Heart right ventricle (tissue), 16 donors: ENCODE data around the gene GPR107. TPM values are rescaled to one million over a fixed set of nuclear protein-coding genes. Genes with fewer than 3 reads are reported as not detected.

Experiments
- ATAC-seq, 8 donors: fragments of 200-7000 bp; cut with Tn5 transposase; one replicate each; pipeline ENCODE4 v1.9.1; 2020; ENCODE audit warnings: mild to moderate bottlenecking in 8 of 8, moderate library complexity in 8 of 8, moderate number of reproducible peaks in 1 of 8
- DNase-seq, 2 donors: peaks; one replicate each; pipeline ENCODE4 v3.0.0-alpha.2; 2020
- H3K27ac ChIP-seq, 10 donors: fragments of 200-600 bp; sonication (generic) in 2 of 10; one replicate each; pipeline versions ENCODE4 v1.5.0 to v1.8.0; 2020 to 2022; ENCODE audit warnings: mild to moderate bottlenecking in 3 of 10
- H3K27me3 ChIP-seq, 7 donors: fragments of 200-600 bp; one replicate each; pipeline ENCODE4 v1.8.0; 2021 to 2022; ENCODE audit warnings: mild to moderate bottlenecking in 2 of 7
- H3K36me3 ChIP-seq, 9 donors: fragments of 200-600 bp; sonication (generic) in 1 of 9; one replicate each; pipeline versions ENCODE4 v1.5.0 to v1.8.0; 2020 to 2022; ENCODE audit warnings: mild to moderate bottlenecking in 2 of 9
- H3K4me1 ChIP-seq, 9 donors: fragments of 200-600 bp; sonication (generic) in 1 of 9; one replicate each; pipeline versions ENCODE4 v1.5.0 to v1.8.0; 2020 to 2022; ENCODE audit warnings: mild to moderate bottlenecking in 4 of 9
- H3K4me3 ChIP-seq, 10 donors: fragments of 200-600 bp; sonication (generic) in 2 of 10; one replicate each; pipeline versions ENCODE4 v1.5.0 to v1.8.0; 2020 to 2022; ENCODE audit warnings: mild to moderate bottlenecking in 7 of 10, moderate library complexity in 2 of 10
- H3K9me3 ChIP-seq, 11 donors: fragments of 200-600 bp in 10 of 11; sonication (generic) in 2 of 11; one replicate each; pipeline versions ENCODE4 v1.5.0 to v1.8.0; 2013 to 2022; ENCODE audit warnings: mild to moderate bottlenecking in 2 of 11, control low read depth in 1 of 11, moderate library complexity in 1 of 11
- CTCF ChIP-seq, 9 donors: fragments of 200-600 bp; sonication (generic) in 2 of 9; IDR thresholded peaks; one replicate each; pipeline versions ENCODE4 v1.5.0 to v1.8.0; 2021 to 2022; ENCODE audit warnings: antibody characterized with exemption in 9 of 9, mild to moderate bottlenecking in 5 of 9, moderate library complexity in 1 of 9
- WGBS, 2 donors: extraction: QIAGEN DNeasy Blood & Tissue Kit; methylation state at CpG; one replicate each; pipeline ENCODE4 v1.1.7; 2013; ENCODE audit warnings: inconsistent platforms in 1 of 2; 5-methylcytosine and 5-hydroxymethylcytosine counted together
- intact Hi-C, 10 donors: fragments of 100-400 bp; cut with DNase I; formaldehyde crosslinking; loops; one replicate each; pipeline versions ENCODE4 v1.11.1 to v1.14.2; 2022
- polyA plus RNA-seq, 2 donors: library from polyadenylated mRNA; stranded (reverse); fragments of 200-250 nt; gene quantifications; one replicate each; pipeline ENCODE4 v1.2.3, GENCODE V29; 2013
- total RNA-seq, 10 donors: library from RNA; stranded (reverse); fragmentation: NEBNext Ultra II Directional in 3 of 10; extraction: Animal tissue kit (Norgen Biotek cat#: 25700) in 3 of 10; gene quantifications; one replicate each; pipeline versions ENCODE4 v1.2.1 to v1.2.4, GENCODE V29; 2021 to 2023
- donor health status: Arrhythmogenic right ventricular cardiomyopathy.
- donor health status: ischemic (EF 13 %, LVEDD 7.1; RV severe dilation, severe dysfunction).
- donor health status: healthy with polysubstance abuse.
- donor health status: DM: no; HTN: yes; CAD: no.
- donor health status: DM: no; HTN: no; CAD: no.
- donor health status: ischemic (EF 25% LVEDD 6.9; RV normal size, moderate dysfunction).
- donor health status: ischemic (EF 25% LVEDD 5.7; RV mildly dilated, moderate dysfunction).
- donor health status: healthy.
- donor health status: DM: yes; HTN: yes; CAD: no.
- donor health status: Ischemic cardiomyopathy.
- donor health status: ischemic (EF 35%, LVEDD 5.7; RV mildly dilated, moderate dysfunction).
- donor health status: nonischemic (EF 11% LVEDD 7.7; RV severe dilation, severe dysfunction).
- donor health status: DM: yes; HTN: yes; CAD: no.
- donor health status: PGD.
- donor health status: ischemic (EF 29% LVEDD 5.4; RV normal size, mild dysfunction).
- donor health status: nonischemic (EF 23%, LVEDD 6.1; RV moderate dilation, normal function).

Gene GPR107
- total and polyA plus RNA-seq, 12 donors, result 6.7 to 35.6 (median 23.9) TPM

GRCh38 chr9:130187523-130187846 lies 133.8 kb downstream of the GPR107 start:
- Histone ChIP-seq H3K36me3 (no peaks in the 10 kb centered on the region), H3K4me1 (peaks cover 5 to 40% (median 17%) of the 10 kb centered on the region in 9 donors), H3K4me3 (peak overlapping the region in 1 of 10 donors; percentile 19), H3K27ac (peak overlapping the region in 1 of 10 donors; percentile 25), H3K27me3 (no peaks in the 10 kb centered on the region), H3K9me3 (no peaks in the 10 kb centered on the region)
- TF ChIP-seq CTCF (IDR thresholded peaks at IDR 0.05), result no peak
- ATAC-seq (peak in 1 of 8 donors; percentile 28), DNase-seq (no peak)
- intact Hi-C loops, result loop anchor here in 1 of 10 donors (5.0 kb wide), 1 partner anchor 45 kb away; no protein-coding TSS in a partner anchor
- 67 to 74% methylated on average over 9 of the region's 9 CpGs for WGBS, 2 donors

GRCh38 chr9:130188860-130189481 lies 135.3 kb downstream of the GPR107 start:
- 88 to 92% methylated on average over 7 of the region's 7 CpGs for WGBS, 2 donors
- Histone ChIP-seq H3K4me1 (peaks cover 0 to 32% (median 8%) of the 10 kb centered on the region in 9 donors), H3K4me3 (no peak overlapping the region), H3K36me3 (no peaks in the 10 kb centered on the region), H3K27ac (no peak overlapping the region), H3K9me3 (no peaks in the 10 kb centered on the region), H3K27me3 (no peaks in the 10 kb centered on the region)
- ATAC-seq (no peak), DNase-seq (no peak)
- no peak for TF ChIP-seq CTCF (IDR thresholded peaks at IDR 0.05)
- intact Hi-C loops, result loop anchor here in 1 of 10 donors (5.0 kb wide), 1 partner anchor 47 kb away; no protein-coding TSS in a partner anchor

Other genes with a start within 250 kb of the GPR107 start
- 10 to 100 TPM; 11.1 to 16.8 (median 13.3) TPM for gene TOR1A, start 229.8 kb upstream of the GPR107 start, total RNA-seq
- gene TOR1A, start 229.8 kb upstream of the GPR107 start, polyA plus RNA-seq, result 10 to 100 TPM; 10.9 to 19.8 TPM
- 10 to 100 TPM; 25.7 to 34.6 (median 30.5) TPM for gene C9orf78, start 218.6 kb upstream of the GPR107 start, total RNA-seq
- 10 to 100 TPM; 34.2 to 66.2 TPM for gene C9orf78, start 218.6 kb upstream of the GPR107 start, polyA plus RNA-seq
- gene USP20, start 218.4 kb upstream of the GPR107 start, total RNA-seq, result 10 to 100 TPM; 10.9 to 16.8 (median 12.5) TPM
- 10 to 100 TPM; 11.0 to 14.7 TPM for gene USP20, start 218.4 kb upstream of the GPR107 start, polyA plus RNA-seq
- gene FNBP1, start 10.7 kb upstream of the GPR107 start, total RNA-seq, result 10 to 100 TPM; 19.1 to 38.4 (median 23.8) TPM
- 10 to 100 TPM in 1 of 2 donors, 1 to 10 TPM in 1; 7.4 to 10.3 TPM for gene FNBP1, start 10.7 kb upstream of the GPR107 start, polyA plus RNA-seq
- 10 to 100 TPM in 3 of 10 donors, 1 to 10 TPM in 7; 3.6 to 16.2 (median 7.0) TPM for gene NCS1, start 118.5 kb downstream of the GPR107 start, total RNA-seq
- 1 to 10 TPM; 2.0 to 8.0 TPM for gene NCS1, start 118.5 kb downstream of the GPR107 start, polyA plus RNA-seq
- gene HMCN2, start 211.9 kb downstream of the GPR107 start, total RNA-seq, result 1 to 10 TPM; 2.6 to 6.1 (median 4.9) TPM
- gene HMCN2, start 211.9 kb downstream of the GPR107 start, polyA plus RNA-seq, result 10 to 100 TPM in 1 of 2 donors, 1 to 10 TPM in 1; 6.2 to 10.2 TPM